ENCODE measurements around the gene AIG1. TPM values are rescaled to one million over a fixed set of nuclear protein-coding genes. Genes with fewer than 3 reads are reported as not detected.

The AIG1 gene
- polyA plus RNA-seq, 1 of the 3 experiments (the other 2 are of a cell fraction) = 36.8 TPM

DNA sequence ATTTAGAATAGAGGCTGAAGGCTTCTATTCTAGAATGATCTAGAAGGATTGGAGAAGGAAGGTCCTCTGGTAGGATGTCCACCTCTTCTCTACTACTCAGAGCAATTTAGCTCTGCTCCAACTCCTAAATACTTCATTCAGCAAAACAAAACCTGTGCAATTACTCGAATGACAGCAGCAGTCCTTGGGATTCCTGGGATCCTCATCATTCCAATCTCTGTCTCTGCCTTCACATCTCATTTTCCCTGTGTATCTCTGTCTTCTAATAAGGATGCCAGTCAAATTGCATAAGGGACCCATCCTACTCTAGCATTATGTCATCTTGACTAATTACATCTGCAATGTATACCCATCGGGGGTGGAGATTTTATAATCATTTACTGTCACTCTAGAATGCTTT is 5.5 kb upstream of the AIG1 start:
- 77% methylated on average over 2 of the region's 2 CpGs for WGBS (ENCODE audit: low lambda C conversion rate)

GRCh38 chr6:143055891-143056290 is 4.8 kb upstream of the AIG1 start:
- Histone ChIP-seq H4K20me1 (ENCODE audit: insufficient read depth) (no peaks in the 10 kb centered on the region), H3K9me3 (no peaks in the 10 kb centered on the region), H3K4me1 (ENCODE audit: control insufficient read depth in 1 of 2, insufficient read depth in 2 of 2, low read depth in 1 of 2, low read length in 1 of 2) (peaks cover 0 to 7% of the 10 kb centered on the region in 2 experiments; a peak in 2 of 4 replicates), H3K27ac (ENCODE audit: low read depth in 2 of 2, low read length in 1 of 2) (no peak overlapping the region), H3F3A (replicated peaks; ENCODE audit: insufficient read depth) (no peaks in the 10 kb centered on the region), H3K4me3 (ENCODE audit: low read depth in 2 of 2, low read length in 1 of 2) (no peak overlapping the region), H3K27me3 (ENCODE audit: insufficient read depth) (no peaks in the 10 kb centered on the region), H3K36me3 (replicated peaks in 1 of 2; ENCODE audit: control insufficient read depth in 1 of 2, insufficient read depth in 2 of 2, low read length in 1 of 2) (no peaks in the 10 kb centered on the region), H3K4me2 (no peak overlapping the region), H3K9ac (no peak overlapping the region), H3K79me2 (ENCODE audit: insufficient read depth) (peaks cover under 1% of the 10 kb centered on the region; the same call in 1 of the 2 replicates), H2AFZ (ENCODE audit: low read depth) (no peak overlapping the region), H3K9me2 (no peaks in the 10 kb centered on the region)
- ChIA-PET POLR2A (no interaction called here), CTCF (interaction anchor here (0.7 kb wide), 2 partner anchors 30 to 363 kb away, joined by 3 read pairs; no protein-coding TSS in a partner anchor)
- no peak for DNase-seq
- TF ChIP-seq GATA2 (CRISPR knock-in tag; IDR thresholded peaks at IDR 0.05) = no peak
- no peak for TF ChIP-seq RXRA (IDR thresholded peaks at IDR 0.05; ENCODE audit: borderline replicate concordance, low read depth)
- no peak for TF ChIP-seq POLR2AphosphoS5 (IDR thresholded peaks at IDR 0.05; ENCODE audit: low read depth, low read length)
- no peak for TF ChIP-seq PBX3 (IDR thresholded peaks at IDR 0.05)
- no peak for TF ChIP-seq SIN3A (IDR thresholded peaks at IDR 0.05; ENCODE audit: borderline replicate concordance, low read depth, low read length)
- WGBS (ENCODE audit: low lambda C conversion rate) = 83% methylated on average over 4 of the region's 4 CpGs

More for the DNA sequence above, 5.5 kb upstream of the AIG1 start:
- POLR2A ChIA-PET = no interaction called here
- no peak overlapping the region for H2AFZ ChIP-seq (ENCODE audit: low read depth)
- H3K4me3 ChIP-seq (ENCODE audit: low read depth in 2 of 2, low read length in 1 of 2) = no peak overlapping the region
- H3K4me1 ChIP-seq (ENCODE audit: control insufficient read depth in 1 of 2, insufficient read depth in 2 of 2, low read depth in 1 of 2, low read length in 1 of 2) = peaks cover 0 to 7% of the 10 kb centered on the region in 2 experiments; a peak in 2 of 4 replicates
- DNase-seq = no peak
- H3F3A ChIP-seq (replicated peaks; ENCODE audit: insufficient read depth) = no peaks in the 10 kb centered on the region
- CTCF ChIA-PET = no interaction called here
- no peaks in the 10 kb centered on the region for H3K27me3 ChIP-seq (ENCODE audit: insufficient read depth)
- H3K36me3 ChIP-seq (replicated peaks in 1 of 2; ENCODE audit: control insufficient read depth in 1 of 2, insufficient read depth in 2 of 2, low read length in 1 of 2) = no peaks in the 10 kb centered on the region
- H3K27ac ChIP-seq (ENCODE audit: low read depth in 2 of 2, low read length in 1 of 2) = no peak overlapping the region
- no peaks in the 10 kb centered on the region for H3K79me2 ChIP-seq (ENCODE audit: insufficient read depth)
- no peak for TF ChIP-seq FOXJ3 (CRISPR knock-in tag; IDR thresholded peaks at IDR 0.05)
- TF ChIP-seq GATA2 (CRISPR knock-in tag; IDR thresholded peaks at IDR 0.05) = no peak
- no peak for TF ChIP-seq TEAD4 (IDR thresholded peaks at IDR 0.05; ENCODE audit: borderline replicate concordance, insufficient read depth)
- no peak for TF ChIP-seq RXRA (IDR thresholded peaks at IDR 0.05; ENCODE audit: borderline replicate concordance, low read depth)
- no peak for TF ChIP-seq EP300 (IDR thresholded peaks at IDR 0.05; ENCODE audit: borderline replicate concordance in 1 of 2, low read depth in 1 of 2, low read length in 1 of 2)
- no peak for TF ChIP-seq NFIC (IDR thresholded peaks at IDR 0.05; ENCODE audit: borderline replicate concordance)
- no peak for TF ChIP-seq SIN3A (IDR thresholded peaks at IDR 0.05; ENCODE audit: borderline replicate concordance, low read depth, low read length)
- no peak for TF ChIP-seq POLR2AphosphoS5 (IDR thresholded peaks at IDR 0.05; ENCODE audit: low read depth, low read length)
- TF ChIP-seq, protein P1, sequence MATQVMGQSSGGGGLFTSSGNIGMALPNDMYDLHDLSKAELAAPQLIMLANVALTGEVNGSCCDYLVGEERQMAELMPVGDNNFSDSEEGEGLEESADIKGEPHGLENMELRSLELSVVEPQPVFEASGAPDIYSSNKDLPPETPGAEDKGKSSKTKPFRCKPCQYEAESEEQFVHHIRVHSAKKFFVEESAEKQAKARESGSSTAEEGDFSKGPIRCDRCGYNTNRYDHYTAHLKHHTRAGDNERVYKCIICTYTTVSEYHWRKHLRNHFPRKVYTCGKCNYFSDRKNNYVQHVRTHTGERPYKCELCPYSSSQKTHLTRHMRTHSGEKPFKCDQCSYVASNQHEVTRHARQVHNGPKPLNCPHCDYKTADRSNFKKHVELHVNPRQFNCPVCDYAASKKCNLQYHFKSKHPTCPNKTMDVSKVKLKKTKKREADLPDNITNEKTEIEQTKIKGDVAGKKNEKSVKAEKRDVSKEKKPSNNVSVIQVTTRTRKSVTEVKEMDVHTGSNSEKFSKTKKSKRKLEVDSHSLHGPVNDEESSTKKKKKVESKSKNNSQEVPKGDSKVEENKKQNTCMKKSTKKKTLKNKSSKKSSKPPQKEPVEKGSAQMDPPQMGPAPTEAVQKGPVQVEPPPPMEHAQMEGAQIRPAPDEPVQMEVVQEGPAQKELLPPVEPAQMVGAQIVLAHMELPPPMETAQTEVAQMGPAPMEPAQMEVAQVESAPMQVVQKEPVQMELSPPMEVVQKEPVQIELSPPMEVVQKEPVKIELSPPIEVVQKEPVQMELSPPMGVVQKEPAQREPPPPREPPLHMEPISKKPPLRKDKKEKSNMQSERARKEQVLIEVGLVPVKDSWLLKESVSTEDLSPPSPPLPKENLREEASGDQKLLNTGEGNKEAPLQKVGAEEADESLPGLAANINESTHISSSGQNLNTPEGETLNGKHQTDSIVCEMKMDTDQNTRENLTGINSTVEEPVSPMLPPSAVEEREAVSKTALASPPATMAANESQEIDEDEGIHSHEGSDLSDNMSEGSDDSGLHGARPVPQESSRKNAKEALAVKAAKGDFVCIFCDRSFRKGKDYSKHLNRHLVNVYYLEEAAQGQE (IDR thresholded peaks at IDR 0.05; ENCODE audit: low read depth, low read length) = no peak
- H3K9me2 ChIP-seq = no peaks in the 10 kb centered on the region
- H3K9ac ChIP-seq = no peak overlapping the region
- no peaks in the 10 kb centered on the region for H4K20me1 ChIP-seq (ENCODE audit: insufficient read depth)
- no peak overlapping the region for H3K4me2 ChIP-seq
- H3K9me3 ChIP-seq = no peaks in the 10 kb centered on the region
